ENCODE results near the gene SLC25A41.
"Not testable (repeated sequence)": the region's sequence is repeated elsewhere in the genome, so short reads cannot be mapped to it uniquely, and the experiment has no call there.

Gene SLC25A41

DNA sequence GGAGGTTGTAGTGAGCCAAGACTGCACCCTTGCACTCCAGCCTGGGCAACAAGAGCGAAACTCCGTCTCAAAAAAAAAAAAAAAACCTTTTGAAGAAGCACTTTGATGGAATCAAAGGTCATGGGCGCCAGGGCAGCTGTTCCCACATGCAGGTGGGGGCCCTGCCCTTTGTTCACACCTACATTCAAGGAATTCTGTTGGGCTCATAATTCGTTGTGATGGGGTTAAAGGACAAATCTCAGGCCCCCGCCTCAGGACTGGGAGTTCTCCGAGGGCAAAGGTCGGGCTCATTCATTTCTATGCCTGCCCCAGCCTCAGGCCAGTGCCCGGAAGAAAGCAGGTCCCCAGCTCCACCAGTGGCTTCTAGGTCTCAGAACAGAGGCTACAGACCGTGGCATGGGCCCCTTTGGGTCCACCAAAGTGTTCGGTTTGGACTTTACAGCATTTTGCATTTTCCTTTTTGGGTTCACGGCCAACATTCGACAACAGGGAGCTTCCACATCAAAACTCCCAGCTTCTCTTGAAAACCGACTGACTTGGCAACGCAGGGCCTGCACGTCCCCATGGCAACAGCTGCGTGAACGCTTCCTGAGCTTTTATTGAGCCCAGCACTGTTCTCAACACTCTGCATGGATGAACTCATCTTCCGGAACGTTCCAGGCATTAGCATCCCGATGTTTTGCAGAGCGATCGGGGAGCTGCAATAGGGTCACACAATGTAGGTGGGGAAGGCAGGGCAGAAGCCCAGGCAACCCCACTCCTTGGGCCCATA, 30.5 kb downstream of the SLC25A41 start:
- DNase-seq, result no peak

- no peak for DNase-seq
Measured at GRCh38 chr19:6402058-6402457, 31.5 kb downstream of the SLC25A41 start.

DNA sequence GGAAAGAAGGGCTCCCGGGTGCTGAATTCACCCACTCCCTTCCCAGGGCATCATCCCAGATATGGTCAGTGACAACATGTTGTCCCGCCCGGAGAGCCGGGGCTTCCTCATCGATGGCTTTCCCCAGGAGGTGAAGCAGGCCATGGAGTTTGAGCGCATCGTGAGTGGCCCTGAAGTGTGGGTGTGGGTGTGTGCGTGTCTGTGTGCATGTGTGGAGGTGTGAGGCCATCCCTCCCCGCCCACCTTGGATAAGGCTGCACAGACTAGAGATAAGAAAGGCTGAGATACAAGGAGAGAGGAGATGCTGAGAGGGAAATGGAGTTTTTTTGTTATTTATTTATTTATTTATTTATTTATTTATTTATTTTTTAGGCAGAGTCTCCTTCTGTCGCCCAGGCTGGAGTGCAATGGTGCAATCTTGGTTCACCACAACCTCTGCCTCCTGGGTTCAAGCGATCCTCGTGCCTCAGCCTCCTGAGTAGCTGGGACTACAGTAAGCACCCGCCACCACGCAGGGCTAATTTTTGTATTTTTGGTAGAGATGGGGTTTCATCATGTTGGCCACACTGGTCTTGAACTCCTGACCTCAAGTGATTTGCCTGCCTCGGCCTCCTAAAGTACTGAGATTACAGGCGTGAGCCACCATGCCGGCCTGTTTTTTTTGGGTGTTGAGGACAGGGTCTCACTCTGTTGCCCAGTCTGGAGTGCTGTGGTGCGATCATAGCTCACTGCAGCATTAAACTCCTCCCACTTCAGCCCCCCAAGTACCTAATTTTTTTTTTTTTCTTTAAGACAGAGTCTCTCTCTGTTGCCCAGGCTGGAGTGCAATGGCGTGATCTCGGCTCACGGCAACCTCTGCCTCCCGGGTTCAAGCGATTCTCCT, 33.3 kb downstream of the SLC25A41 start:
- not testable (repeated sequence) for DNase-seq

GRCh38 chr19:6396305-6396704, 37.3 kb downstream of the SLC25A41 start:
- DNase-seq, result no peak

DNA sequence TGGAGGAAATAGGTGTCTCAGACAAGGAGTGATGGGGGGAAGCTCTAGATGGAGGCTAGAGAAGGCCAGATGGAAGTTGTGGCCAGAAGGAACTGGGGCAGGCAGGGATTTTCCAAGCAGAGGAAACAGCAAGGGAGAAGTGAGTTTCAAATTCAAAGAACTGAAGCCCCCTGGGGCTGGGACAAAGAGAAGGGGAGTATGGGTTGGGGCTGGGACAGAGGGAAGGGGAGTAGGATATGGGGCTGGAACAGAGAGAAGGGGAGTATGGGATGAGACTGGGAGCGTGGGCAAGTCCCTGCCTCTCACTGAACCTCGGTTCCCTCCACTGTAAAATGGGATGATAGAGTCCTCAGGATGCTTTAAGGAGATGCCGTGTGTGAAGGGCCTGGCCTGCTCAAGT, 38.7 kb downstream of the SLC25A41 start:
- DNase-seq, result no peak

DNA sequence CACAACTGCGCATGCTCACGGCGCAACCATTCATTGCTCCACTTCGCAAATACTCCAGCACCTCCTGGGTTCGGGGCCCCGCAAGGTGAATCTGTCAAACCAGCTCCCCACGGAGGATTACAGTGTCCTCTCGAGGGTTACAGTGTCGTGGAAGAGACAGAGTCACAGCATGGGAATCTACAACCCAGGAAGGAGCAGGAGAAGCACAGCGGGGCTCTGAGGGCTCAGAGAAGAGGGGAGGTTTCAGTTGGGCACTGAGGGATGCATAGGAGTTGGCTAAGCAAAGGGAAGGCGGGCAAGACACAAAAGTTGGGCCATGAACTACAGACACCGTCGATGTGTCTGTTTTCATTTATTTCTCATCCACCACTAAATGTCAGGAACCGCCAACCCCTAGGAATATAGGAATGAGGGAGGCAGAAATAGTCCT, 39.6 kb downstream of the SLC25A41 start:
- DNase-seq, result no peak

DNA sequence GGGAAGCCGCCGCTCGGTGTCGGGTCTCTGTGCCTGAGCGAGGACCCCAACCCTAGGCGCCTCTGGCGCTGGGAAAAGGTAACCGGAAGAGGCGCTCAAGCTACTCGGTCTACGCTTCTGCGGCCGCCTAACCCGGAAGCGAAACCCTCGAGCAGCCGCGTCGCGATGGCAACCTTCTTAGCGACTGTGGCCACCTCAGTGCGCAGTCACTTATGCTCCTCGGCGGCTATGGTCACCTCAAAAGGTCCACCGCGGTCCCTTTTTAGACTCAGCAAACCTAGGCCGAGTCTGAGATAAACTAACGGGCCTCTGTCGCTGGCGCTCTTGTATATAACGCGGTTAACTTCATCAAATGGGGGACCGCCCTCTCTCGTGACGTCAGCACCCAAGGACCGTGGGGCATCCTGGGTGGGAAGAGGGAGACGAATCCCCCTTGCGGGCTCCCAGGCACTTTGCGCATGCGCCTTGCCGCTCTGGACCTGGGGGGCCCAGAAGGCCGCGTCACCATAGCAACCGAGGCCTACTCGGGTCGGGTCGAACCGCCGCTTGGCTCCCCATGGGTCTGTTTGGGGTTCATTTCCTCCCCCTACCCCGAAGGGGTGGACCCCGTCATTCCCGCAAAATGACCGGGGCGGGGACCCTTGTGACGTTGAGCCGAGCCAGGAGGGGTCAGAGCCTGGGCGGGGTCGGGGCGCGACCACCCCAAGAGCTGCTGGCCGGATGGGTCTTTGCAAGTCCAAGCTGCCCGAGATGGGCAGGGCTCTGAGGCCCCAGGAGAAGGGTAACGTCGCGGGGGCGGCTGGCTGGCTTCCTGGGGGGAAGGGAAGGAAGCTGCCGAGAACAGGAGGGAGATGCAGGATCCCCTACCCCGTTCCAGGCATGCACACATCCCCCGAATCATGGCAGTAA, 40.2 kb downstream of the SLC25A41 start, which contains the start of gene GTF2F1:
GTF2F1 (minus strand) TSS at position 91 of the 909 bp plus-strand sequence. CDS start 169 bp downstream, outside the sequence.
- peak; percentile 95 for DNase-seq

DNA sequence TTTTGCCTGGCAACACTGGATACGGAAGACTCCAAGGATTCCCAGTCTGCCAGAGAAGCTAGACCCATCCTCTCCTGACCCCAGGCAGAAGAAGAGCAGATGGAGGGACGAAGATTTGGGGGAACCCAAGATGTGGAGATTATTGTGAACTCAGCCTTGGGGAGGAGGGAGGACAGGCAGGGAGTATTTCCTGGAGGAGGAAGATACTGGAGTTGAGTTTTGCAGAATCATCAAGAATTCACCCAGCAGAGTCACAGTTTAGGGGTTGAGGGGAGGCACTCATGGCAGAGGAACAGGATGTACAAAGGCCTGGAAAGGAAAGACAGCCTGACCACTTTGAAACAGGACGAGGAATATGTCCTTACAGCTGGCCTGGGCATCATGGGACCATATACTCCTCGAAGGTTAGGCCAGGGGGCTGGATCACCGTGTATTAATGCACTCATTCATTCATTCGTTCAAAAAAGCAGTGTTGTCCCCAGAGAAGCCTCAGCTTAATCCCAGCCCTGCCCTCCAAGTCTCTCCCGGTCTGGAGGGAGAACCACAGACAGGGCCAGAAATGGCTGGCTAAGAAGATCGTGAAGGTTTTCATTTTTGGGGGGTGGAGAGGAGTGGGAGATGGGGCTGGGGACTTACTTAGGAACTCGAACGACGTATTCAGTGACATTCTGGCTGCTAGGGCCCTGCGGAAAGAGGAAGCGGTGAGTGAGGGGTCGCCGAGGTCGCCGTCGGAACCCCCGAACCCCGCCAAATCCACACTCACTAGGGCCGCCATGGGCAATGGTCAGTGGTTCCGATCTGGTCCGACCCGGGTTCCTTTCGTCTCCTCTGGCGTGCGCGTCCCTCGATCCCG, 41.1 kb downstream of the SLC25A41 start:
- DNase-seq, result peak; percentile 22

DNA sequence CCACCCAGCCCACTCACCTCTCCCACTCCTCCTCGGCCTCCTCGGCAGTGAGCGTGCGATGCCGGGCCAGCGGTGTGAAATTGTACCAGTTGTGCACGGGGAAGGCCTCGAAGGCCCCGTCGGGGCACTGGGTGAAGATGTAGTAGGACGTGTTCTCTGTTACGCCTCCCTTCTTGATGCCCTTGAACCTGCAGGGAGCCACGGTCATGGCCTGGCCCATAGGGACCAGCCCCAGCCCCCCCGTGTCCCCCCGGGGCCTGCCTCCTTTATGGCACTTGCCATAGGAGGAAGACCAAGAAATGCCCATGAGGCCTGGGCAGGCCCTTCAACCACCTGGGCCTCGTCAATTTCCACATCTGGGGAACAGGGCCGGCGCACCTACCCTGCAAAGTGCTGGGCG, 46.2 kb downstream of the SLC25A41 start:
- no peak for DNase-seq

DNA sequence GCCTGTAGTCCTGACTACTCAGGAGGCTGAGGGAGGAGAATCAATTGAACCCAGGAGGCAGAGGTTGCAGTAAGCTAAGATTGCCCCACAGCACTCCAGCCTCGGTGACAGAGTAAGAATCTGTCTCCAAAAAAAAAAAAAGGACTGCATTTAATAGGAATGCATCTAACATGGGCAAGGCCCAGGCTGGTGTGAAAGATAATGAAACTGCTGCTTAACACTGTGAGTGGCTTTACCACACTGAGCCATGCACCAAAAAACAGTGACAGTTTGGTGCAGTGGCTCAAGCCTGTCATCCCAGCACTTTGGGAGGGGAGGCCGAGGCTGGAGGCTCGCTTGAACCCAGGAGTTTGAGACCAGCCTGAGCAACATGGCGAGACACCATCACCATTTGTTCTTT, 49.2 kb downstream of the SLC25A41 start:
- DNase-seq, result no peak

- no peak for DNase-seq
Measured at GRCh38 chr19:6383188-6383587, 50.4 kb downstream of the SLC25A41 start.

DNA sequence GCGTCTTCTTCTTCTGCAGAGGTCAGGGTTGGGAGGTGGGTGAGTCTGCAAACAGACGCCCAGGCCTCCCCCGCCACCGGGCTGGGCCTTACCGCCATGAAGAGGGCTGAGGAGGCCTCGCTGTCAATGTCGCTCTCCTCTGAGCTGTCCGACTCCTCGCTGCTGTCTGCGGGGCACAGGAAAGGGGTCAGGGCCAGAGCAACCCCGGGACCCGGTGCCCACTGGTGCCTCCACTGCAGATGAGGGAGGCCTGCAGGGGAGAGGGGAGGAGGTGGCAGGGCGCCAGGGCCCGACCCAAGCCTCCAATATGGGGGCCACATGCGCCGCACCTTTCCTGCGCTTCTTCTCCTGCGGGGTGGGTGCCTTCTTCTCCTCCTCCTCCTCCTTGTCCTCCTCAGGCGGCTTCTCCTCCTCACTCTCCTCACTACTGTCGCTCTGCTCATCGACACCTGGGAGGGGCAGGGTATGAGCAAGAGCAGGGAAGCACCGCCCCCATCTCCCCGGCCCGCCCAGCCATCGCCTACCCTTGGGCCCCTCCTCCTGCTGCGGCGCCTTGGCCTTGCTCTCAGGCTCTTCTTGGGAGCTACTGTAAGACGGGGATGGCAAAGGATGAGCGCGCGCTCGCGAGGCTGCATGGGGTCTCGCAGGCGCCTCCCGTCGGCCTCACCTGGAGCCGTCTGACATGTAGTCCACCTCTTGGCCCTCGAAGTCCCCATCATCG, 52.4 kb downstream of the SLC25A41 start:
- DNase-seq, result no peak

GRCh38 chr19:6379744-6380143, 53.8 kb downstream of the SLC25A41 start:
- no peak for DNase-seq

- DNase-seq, result no peak
Measured at GRCh38 chr19:6378486-6378885, 55.1 kb downstream of the SLC25A41 start.

- DNase-seq, result no peak
Measured at GRCh38 chr19:6378041-6378440, 55.5 kb downstream of the SLC25A41 start.

- no peak for DNase-seq
Measured at GRCh38 chr19:6376512-6377190, 56.9 kb downstream of the SLC25A41 start.
